T47D (cell line): Measurements from ENCODE around the gene FADS3.

Source experiments
- DNase-seq, 2 experiments: peaks; one replicate each; pipeline versions ENCODE4 v3.0.0 to v3.0.0-alpha.2; 2011 to 2012; ENCODE audit warnings: low read depth in 1 of 2, low spot score in 1 of 2
- JUND ChIP-seq: IDR thresholded peaks from 2 replicates; pipeline ENCODE4 v1.6.1; 2012; ENCODE audit warnings: low read depth
- in situ Hi-C: cut with HindIII; loops from 2 replicates; pipeline ENCODE4 v1.10.0; 2016; ENCODE audit warnings: low sequenced_read_pairs, low pct_unique_long_range_greater_than_20kb

Gene FADS3

GRCh38 chr11:61911701-61912529 is 20.6 kb upstream of the FADS3 start:
- DNase-seq: no peak
- in situ Hi-C loops: no loop called here
- TF ChIP-seq JUND: no peak

GRCh38 chr11:61911128-61911700 is 19.9 kb upstream of the FADS3 start:
- in situ Hi-C loops: no loop called here
- DNase-seq: no peak
- no peak for TF ChIP-seq JUND

GRCh38 chr11:61910187-61911127 is 19.1 kb upstream of the FADS3 start:
- TF ChIP-seq JUND: no peak
- in situ Hi-C loops: no loop called here
- no peak for DNase-seq

- no peak for TF ChIP-seq JUND
- in situ Hi-C loops: no loop called here
Measured at GRCh38 chr11:61908730-61909316, 17.5 kb upstream of the FADS3 start.

GRCh38 chr11:61907871-61908729 is 16.8 kb upstream of the FADS3 start:
- no peak for DNase-seq
- in situ Hi-C loops: no loop called here
- no peak for TF ChIP-seq JUND

More at GRCh38 chr11:61908730-61909316, 17.5 kb upstream of the FADS3 start:
- no peak for DNase-seq

GRCh38 chr11:61907282-61907681 is 15.9 kb upstream of the FADS3 start:
- no peak for TF ChIP-seq JUND
- in situ Hi-C loops: no loop called here
- DNase-seq: no peak

GRCh38 chr11:61906522-61906909 is 15.2 kb upstream of the FADS3 start:
- TF ChIP-seq JUND: no peak
- in situ Hi-C loops: no loop called here

GRCh38 chr11:61905801-61906521 is 14.6 kb upstream of the FADS3 start:
- TF ChIP-seq JUND: no peak
- in situ Hi-C loops: no loop called here
- DNase-seq: no peak

More at GRCh38 chr11:61906522-61906909, 15.2 kb upstream of the FADS3 start:
- no peak for DNase-seq

GRCh38 chr11:61905067-61905696 is 13.8 kb upstream of the FADS3 start:
- TF ChIP-seq JUND: no peak
- in situ Hi-C loops: no loop called here
- DNase-seq: no peak

GRCh38 chr11:61904539-61905048 is 13.2 kb upstream of the FADS3 start:
- TF ChIP-seq JUND: no peak
- in situ Hi-C loops: no loop called here
- no peak for DNase-seq
